HEK293T (cell line): ENCODE data around the gene PTPRG.

Experiments
- BHLHE40 ChIP-seq: fragments of 450-650 bp; IDR thresholded peaks from 2 replicates; pipeline ENCODE4 v1.6.1; 2016; ENCODE audit warnings: mild to moderate bottlenecking, moderate library complexity, borderline replicate concordance
- CTBP1 ChIP-seq: fragments of 450-650 bp; IDR thresholded peaks from 2 replicates; pipeline ENCODE4 v1.6.1; 2016; ENCODE audit warnings: borderline replicate concordance
- FOXA1 ChIP-seq: fragments of 450-650 bp; IDR thresholded peaks from 2 replicates; pipeline ENCODE4 v1.6.1; 2016; ENCODE audit warnings: mild to moderate bottlenecking
- FOXM1 ChIP-seq: fragments of 450-650 bp; IDR thresholded peaks from 2 replicates; pipeline ENCODE4 v1.6.1; 2017; ENCODE audit warnings: mild to moderate bottlenecking, borderline replicate concordance
- NFRKB ChIP-seq: fragments of 450-650 bp; IDR thresholded peaks from 2 replicates; pipeline ENCODE4 v1.6.1; 2016; ENCODE audit warnings: mild to moderate bottlenecking, moderate library complexity
- SP1 ChIP-seq: fragments of 450-650 bp; IDR thresholded peaks from 2 replicates; pipeline ENCODE4 v1.6.1; 2017
- SUZ12 ChIP-seq: fragments of 450-650 bp; IDR thresholded peaks from 2 replicates; pipeline ENCODE4 v1.6.1; 2016; ENCODE audit warnings: mild to moderate bottlenecking
- ZNF384 ChIP-seq: fragments of 450-650 bp; IDR thresholded peaks from 2 replicates; pipeline ENCODE4 v1.6.1; 2016

GRCh38 chr3:61650276-61650675 is 88.9 kb downstream of the PTPRG start:
- no peak for TF ChIP-seq FOXM1
- TF ChIP-seq SUZ12: no peak
- no peak for TF ChIP-seq SP1
- TF ChIP-seq NFRKB: no peak
- no peak for TF ChIP-seq BHLHE40
- no peak for TF ChIP-seq FOXA1
- TF ChIP-seq ZNF384: no peak
- no peak for TF ChIP-seq CTBP1
